GM21447 (cell line): Measurements from ENCODE around the gene CEP135.
"Not testable (repeated sequence)": the region's sequence is repeated elsewhere in the genome, so short reads cannot be mapped to it uniquely, and the experiment has no call there.

Experiments used
- ATAC-seq: cut with Tn5 transposase; IDR thresholded peaks from one replicate; pipeline ENCODE4 v1.9.1; 2021; ENCODE audit not compliant: unreplicated experiment

CEP135 gene, protein sequence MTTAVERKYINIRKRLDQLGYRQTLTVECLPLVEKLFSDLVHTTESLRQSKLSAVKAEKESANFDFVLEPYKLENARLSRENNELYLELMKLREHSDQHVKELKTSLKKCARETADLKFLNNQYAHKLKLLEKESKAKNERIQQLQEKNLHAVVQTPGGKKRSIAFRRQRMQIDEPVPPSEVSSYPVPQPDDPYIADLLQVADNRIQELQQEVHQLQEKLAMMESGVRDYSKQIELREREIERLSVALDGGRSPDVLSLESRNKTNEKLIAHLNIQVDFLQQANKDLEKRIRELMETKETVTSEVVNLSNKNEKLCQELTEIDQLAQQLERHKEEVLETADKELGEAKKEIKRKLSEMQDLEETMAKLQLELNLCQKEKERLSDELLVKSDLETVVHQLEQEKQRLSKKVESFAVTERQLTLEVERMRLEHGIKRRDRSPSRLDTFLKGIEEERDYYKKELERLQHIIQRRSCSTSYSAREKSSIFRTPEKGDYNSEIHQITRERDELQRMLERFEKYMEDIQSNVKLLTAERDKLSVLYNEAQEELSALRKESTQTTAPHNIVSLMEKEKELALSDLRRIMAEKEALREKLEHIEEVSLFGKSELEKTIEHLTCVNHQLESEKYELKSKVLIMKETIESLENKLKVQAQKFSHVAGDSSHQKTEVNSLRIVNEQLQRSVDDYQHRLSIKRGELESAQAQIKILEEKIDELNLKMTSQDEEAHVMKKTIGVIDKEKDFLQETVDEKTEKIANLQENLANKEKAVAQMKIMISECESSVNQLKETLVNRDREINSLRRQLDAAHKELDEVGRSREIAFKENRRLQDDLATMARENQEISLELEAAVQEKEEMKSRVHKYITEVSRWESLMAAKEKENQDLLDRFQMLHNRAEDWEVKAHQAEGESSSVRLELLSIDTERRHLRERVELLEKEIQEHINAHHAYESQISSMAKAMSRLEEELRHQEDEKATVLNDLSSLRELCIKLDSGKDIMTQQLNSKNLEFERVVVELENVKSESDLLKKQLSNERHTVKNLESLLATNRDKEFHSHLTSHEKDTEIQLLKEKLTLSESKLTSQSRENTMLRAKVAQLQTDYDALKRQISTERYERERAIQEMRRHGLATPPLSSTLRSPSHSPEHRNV

DNA sequence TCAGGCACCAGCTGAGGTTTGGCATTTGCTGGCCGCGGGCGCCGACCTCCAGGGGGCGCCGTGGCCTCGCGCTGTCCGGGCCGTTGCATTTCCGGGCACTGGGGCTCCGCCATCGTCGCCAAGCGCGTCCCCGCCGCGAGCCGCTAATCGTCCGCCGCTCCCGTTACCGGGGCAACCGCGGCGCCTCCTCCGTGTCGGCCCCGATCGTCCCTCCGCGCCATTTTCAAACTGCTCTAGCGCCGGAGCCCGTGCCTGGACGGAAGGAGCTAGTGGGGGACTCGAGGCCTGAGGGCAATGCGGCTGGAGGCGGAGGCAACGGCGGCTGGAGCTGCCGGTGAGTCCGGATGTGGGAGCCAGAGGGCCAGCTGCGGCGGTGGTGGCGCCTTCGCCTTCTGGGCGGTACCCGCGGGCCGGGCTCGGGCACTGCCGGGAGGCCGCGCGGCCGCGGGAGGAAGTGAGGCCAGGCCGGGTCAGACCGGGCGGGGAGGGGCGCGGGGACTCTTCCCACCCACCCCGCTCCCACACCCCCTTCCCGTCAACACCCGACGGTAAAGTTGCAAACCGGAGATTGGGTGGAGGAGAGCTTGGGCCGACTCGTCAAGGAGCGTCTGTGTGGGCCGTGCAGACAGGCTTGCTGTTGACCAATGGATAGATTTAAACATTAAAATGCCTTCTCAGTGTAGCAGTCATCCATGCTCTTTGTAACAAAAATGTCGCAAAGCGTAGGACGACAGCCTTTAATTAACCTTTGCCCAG is at the start of gene CEP135:
Gene CEP135, plus strand, starts transcription at position 220 of the 756 bp plus-strand sequence. CDS start 3,186 bp downstream, outside the sequence.
- peak; percentile 65 for ATAC-seq

DNA sequence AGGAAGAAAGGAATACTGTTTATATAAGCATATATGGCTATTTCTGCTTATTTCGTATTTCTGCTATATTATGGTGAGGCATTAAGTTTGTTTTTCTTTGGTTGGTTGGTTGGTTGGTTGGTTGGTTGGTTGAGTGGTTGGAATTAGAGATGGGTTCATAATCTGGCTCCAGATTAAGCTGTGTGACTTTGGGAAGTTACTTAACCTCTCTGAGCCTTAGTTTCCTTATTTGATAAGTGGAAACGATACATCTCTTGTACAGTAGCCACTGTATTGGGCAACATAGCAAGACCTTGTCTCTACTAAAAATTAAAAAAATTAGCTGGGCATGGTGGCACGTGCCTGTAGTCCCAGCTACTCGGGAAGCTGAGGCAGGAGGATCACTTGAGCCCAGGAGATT is 46.1 kb upstream of the CEP135 start:
- ATAC-seq: no peak

DNA sequence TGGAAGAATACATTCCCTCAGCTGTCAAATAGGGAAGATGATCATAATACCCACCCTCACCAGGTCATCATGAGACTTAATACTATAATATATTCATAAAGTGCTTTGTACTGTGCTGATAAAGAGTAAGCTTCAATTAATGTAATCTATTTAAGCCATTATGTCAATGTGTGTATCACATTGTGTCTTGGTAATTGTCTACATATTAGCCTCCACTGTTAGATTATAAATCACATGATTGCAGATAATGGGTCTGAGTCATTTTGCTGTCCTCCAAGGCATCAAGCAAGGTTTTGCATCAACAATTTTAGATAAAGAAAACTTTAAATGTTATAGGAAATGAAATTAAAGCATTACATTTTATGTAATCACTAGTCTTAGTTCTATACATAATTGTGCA is 45.2 kb upstream of the CEP135 start:
- ATAC-seq: no peak

DNA sequence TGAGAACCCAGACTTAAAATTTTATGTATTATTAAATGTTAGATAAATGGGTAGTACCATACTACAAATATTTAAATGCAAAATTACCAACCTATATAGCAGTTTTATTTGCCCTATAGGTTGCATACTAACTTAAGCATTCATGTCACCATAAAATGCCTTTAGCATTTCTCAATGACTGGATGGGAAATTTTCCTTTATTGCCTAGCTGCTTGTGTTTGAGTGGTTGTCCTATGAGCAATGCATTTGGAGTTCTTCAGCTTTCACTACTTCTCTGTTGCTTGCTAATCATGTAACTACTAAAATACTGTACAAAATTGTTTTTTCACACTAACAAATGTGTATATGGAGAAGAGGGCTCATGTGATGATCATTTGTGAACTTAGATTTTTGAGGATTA is 44.2 kb upstream of the CEP135 start:
- no peak for ATAC-seq

DNA sequence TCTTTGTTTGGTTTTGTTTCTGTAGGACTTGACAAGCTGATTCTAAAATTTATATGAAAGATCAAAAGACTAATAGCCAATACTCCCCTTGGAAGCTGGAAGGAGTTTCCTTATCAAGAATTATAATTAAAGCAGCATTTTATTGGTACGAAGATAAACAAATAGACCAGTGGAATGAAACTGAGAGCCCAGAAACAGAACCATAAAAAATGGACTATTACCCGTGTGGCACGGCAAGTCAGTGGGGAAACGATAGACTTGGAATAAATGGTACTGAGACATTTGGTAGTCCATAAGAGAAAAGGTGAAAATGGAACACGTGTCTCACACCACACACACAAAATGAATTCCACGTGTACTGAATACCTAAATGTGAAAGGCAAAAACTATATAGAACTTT is 42.4 kb upstream of the CEP135 start:
- ATAC-seq: no peak

DNA sequence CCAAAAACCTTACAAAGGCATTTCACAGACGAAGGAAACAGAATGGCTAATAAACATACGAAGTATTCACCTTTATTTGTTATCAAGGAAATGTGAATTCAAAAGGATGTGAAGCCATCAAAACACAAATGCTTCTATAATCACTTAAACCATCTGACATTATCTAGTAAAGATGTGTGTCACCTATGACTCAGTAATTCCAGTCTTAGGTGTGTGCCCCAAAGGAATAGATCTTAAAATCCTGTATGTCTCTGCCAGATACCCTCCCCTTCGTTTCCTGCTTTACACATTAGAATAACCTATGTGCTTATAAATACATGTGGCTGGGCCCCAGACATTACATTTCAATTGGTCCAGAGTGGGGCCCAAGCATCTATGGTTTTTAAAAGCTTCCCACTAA is 41.8 kb upstream of the CEP135 start:
- no peak for ATAC-seq

DNA sequence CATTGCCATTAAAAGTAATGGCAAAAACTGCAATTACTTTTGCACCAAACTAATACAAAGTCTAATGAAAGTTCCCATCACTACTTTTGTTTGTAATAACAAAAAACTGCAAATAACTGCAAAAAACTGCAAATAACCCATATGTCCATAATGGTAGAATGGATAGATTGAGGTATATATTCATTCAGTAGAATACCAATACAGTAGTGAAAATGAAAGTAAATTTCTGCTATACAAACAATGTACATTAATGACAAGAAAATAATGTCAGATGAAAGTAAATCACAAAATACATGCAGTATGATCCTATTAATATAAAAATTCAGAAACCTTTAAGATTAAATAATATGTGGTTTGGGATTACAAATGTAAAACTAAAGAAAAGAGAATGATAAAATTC is 41.3 kb upstream of the CEP135 start:
- ATAC-seq: no peak

DNA sequence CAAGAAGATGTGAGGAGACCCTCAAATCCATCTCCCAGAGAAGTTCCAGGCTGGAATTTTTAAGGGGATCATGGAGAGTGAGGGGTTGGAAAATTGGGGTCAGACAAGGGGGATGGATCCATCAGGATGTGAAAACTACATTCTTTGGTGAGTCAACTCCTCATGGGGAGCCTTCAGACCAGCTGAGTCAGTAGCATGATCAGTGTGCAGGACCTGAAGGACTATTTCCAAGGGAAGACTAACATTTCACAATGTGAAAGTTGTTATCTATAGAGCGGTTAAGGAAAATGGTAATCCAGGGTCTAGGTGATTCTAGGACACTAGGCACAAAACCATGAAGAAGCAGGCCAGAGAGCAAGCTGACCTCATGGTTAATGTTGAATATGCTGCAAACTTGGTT is 38.6 kb upstream of the CEP135 start:
- ATAC-seq: no peak

DNA sequence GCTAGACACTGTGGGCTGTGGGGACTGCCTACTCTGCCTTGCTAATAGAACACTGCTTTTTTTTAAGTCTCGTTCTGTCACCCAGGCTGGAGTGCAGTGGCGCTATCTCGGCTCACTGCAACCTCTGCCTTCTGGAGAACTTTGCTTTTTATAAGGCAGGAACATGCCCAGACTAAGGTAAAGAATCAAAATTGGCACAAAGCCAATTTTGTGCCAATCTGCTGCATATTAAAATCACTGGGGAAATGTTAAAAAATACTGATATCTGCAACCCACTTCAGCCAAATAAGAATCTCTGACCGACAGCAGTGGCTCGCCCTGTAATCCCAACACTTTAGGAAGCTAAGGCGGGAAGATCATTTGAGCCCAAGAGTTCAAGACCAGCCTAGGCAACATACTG is 36.5 kb upstream of the CEP135 start:
- ATAC-seq: no peak

DNA sequence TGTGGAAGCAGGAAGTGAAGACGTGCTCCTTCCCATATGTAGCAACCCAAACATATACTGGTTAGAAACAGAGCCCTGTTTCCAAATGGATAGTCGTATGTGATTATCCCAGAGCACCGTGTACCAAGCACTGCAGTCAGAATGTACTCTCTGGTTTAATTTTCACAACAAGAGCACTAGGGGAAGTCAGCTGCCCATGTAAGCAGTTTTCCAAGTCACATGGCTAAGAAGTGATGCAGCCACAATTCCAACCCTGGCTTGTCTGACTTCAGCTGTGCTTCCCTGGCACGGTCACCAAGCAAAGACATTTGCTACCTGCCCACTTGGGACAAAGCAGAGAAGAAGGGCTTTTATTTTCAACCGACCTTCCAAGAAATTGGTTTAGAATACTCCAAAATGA is 28.2 kb upstream of the CEP135 start:
- no peak for ATAC-seq

DNA sequence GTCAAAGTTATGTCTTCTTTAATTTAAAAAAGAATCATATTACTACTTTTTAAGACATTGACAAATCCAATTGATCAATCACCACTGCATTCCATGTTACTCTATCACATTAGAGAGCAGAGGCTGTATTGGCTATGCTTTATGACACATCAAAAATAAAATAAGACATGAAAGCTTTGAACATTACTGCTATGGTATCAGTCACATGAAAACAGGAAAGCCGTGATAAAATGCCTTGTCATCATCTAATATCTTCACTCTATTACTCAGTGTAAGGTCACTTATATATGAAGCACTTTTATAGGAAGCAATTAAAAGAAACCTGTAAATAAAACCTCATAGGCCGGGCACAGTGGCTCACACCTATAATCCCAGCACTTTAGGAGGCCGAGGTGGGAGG is 27.7 kb upstream of the CEP135 start:
- ATAC-seq: no peak

DNA sequence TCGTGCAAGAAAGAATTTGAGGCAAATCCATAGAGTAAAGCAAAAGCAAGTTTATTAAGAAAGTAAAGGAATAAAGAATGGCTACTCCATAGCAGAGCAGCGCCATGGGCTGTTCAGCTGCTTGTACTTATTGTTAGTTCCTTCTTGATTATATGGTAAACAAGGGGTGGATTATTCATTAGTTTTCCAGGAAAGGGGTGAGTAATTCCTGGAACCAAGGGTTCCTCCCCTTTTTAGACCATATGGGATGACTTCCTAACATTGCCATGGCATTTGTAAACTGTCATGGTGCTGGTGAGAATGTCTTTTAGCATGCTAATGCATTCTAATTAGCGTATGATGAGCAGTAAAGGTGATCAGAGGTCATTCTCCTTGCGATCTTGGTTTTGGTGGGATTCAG is 23.5 kb upstream of the CEP135 start:
- ATAC-seq: no peak

DNA sequence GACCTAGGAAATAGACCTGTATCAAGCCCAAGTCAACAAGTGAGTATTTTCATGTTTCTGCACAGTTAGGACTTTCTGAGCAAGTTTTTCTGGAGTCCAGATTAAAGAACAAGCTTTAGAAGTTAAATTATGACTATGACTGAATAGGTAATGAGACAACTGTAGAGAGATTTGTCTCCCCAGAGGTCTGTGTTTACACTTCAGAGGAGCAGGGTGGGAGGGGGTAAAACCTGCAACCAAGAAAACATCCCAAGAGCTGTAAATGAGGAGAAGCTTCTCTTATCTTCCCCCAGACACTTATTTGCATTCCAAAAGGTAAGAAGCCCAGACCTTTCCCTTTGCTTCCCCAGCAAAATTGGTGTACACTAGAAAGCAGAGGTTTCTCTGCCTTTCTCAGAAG is 22.1 kb upstream of the CEP135 start:
- ATAC-seq: peak; percentile 63

DNA sequence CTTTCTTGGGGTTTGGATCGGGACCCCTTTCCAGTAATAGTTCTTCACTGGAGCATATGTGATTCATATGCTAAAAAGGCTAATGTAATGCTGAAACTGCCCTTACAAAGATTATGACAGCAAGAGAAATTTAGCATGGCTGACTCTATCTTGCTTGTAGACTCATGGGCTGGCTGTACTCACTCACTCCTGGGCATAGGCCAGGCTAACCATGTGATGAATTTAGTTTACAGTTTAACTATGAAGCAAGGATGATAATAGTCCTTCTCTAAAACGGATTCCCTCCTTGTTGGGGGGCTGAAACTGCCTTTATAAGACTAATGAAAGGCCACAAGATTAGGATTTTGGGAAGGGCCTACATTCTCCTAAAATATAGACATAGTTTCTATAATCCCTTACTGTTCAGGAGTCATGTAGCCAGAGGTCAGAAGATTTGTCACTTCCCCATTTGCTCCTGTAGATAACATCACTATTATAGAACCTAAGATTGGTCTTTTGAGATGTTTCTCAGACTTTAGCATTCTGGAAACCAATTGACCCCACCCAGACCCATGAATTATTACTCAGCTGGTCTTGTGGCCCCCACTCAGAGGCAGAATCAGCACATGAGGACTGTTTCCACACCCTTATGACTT is 20.8 kb upstream of the CEP135 start:
- ATAC-seq: no peak

DNA sequence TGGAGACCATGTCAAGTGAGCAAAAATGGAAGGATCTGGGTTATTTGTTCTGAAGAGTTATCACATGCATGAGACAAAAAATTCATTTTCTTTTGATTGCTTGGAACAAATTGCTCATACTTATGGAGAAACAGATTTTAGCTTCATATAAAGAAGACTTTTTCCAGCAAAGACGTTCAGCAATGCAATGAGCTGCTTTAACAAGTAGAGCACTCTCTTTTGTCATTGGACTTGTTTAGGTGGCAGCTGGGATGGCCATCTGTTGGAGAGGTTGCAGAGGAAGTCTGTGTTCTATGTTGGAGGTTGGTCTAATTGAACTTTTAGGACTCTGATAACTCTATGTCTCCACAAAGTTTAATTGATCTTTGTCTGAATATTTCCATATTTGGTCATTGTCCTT is 19.9 kb upstream of the CEP135 start:
- ATAC-seq: no peak

DNA sequence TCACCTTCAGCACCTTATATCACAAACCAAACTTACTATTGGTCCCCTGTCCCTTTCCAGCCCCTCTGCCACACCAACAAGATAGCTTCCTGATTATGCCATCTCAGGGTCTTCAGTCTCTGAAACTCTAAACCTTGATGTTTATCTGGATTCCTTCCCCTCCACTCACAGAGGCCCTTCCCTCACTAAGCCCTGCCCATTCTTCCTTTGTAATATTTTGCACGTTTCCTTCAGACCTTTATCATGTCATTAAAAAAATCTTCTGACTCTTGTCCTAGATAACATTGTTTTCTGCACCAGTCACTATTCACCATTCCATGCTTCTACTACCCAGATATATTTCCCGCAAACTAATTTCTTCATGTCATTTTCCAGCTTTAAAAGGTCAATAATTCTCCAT is 17.7 kb upstream of the CEP135 start:
- ATAC-seq: no peak

DNA sequence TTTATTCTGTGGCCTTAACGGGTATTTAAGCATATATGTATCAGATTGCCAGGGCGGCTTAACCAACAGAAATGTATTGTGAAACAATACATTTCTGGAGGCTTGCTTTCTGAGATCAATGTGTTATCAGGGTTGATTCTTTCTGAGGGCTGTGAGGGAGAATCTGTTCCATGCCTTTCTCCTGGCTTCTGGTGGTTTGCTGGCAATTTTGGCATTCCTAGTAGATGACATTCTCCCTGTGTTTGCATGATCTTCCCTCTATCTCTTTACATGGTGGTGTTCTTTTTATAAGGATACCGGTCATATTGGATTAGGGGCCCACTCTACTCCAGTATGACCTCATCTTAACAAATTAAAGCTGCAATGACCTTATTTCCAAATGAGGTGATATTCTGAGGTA is 16.9 kb upstream of the CEP135 start:
- ATAC-seq: no peak

DNA sequence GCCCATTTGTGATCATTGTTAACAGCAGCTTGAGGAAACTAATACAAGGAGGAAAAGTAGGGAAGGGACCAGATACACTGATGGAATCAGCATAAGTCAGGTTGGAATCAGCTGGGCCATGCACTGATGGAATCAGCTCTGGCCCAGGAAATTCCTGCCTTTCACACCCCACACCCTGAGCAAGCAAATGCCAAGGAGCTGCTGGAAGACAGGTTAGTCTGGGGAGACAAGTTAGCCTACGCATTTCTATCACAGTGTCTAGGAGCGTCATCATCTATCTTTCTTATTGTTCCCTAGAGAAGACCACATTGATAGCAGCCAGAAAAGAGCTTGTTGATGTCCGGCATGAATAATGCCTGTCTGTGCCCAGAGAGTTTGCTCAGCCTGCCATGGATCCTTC is 16.2 kb upstream of the CEP135 start:
- ATAC-seq: no peak

DNA sequence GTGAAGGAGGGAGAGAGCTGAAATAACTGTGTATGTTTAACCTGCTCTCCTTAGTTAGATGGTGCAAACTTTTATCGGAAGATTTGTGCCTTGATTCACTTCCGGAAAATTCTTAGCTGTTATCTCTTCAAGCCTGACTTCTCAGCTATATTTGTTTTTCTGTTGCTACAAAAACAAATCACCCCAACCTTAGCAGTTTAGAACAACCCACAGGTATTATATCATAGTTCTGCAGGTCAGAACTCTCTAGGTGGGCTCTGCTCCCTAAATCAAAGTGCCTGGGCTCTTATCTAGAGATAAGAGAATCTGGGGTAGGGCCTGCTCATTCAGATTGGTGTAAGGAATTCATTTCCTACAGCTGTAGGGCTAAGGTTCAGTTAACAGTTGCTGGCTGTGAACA is 15.1 kb upstream of the CEP135 start:
- no peak for ATAC-seq

DNA sequence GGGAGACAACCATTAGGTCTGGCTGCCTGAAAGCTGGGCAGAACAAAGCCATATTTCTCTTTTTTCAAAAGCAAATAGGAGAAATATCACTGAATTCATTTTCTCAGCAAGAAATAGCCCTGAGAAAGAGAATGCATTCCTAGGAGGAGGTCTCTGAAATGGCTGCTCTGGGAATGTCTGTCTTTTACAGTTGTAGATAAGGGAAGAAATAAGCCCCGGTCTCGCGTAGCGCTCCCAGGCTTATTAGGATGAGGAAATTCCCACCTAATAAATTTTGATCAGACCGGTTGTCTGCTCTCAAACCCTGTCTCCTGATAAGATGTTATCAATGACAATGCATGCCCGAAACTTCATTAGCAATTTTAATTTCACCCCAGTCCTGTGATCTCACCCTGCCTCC is 12.8 kb upstream of the CEP135 start:
- ATAC-seq: not testable (repeated sequence)

DNA sequence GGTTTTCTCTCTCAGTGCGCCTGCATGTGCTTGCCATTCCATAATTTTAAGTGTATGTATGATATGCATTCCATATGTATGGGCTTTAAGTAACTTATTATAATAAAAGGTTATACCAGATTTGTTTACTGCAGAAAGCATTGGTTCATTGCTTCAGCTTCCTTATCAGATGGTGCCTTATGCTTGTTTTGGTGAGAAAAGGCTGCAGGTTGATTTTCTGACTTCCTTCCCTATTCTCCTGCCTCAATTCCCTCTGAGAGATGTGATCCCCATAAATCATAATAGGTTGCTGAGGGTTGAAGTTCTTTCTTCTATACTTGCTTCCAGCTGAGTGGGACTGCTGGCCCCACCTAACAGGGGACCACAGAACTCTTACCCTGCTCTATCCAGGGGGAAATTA is 10.3 kb upstream of the CEP135 start:
- no peak for ATAC-seq
